GM20000 (cell line): ENCODE data around the gene ENO1.

Source experiments
- DNase-seq: peaks from one replicate; pipeline ENCODE4 v3.0.0; 2012; ENCODE audit warnings: low spot score
- TF ChIP-seq, protein P1 (sequence below): IDR thresholded peaks from 2 replicates; pipeline ENCODE4 v1.5.1; 2012; ENCODE audit warnings: mild to moderate bottlenecking, control low read depth; ENCODE audit errors: extremely low read depth, missing control alignments

ENO1 gene

GRCh38 chr1:8913457-8913856 lies 35.0 kb upstream of the ENO1 start:
- TF ChIP-seq, protein P1, sequence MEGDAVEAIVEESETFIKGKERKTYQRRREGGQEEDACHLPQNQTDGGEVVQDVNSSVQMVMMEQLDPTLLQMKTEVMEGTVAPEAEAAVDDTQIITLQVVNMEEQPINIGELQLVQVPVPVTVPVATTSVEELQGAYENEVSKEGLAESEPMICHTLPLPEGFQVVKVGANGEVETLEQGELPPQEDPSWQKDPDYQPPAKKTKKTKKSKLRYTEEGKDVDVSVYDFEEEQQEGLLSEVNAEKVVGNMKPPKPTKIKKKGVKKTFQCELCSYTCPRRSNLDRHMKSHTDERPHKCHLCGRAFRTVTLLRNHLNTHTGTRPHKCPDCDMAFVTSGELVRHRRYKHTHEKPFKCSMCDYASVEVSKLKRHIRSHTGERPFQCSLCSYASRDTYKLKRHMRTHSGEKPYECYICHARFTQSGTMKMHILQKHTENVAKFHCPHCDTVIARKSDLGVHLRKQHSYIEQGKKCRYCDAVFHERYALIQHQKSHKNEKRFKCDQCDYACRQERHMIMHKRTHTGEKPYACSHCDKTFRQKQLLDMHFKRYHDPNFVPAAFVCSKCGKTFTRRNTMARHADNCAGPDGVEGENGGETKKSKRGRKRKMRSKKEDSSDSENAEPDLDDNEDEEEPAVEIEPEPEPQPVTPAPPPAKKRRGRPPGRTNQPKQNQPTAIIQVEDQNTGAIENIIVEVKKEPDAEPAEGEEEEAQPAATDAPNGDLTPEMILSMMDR, result no peak
- DNase-seq, result no peak

DNA sequence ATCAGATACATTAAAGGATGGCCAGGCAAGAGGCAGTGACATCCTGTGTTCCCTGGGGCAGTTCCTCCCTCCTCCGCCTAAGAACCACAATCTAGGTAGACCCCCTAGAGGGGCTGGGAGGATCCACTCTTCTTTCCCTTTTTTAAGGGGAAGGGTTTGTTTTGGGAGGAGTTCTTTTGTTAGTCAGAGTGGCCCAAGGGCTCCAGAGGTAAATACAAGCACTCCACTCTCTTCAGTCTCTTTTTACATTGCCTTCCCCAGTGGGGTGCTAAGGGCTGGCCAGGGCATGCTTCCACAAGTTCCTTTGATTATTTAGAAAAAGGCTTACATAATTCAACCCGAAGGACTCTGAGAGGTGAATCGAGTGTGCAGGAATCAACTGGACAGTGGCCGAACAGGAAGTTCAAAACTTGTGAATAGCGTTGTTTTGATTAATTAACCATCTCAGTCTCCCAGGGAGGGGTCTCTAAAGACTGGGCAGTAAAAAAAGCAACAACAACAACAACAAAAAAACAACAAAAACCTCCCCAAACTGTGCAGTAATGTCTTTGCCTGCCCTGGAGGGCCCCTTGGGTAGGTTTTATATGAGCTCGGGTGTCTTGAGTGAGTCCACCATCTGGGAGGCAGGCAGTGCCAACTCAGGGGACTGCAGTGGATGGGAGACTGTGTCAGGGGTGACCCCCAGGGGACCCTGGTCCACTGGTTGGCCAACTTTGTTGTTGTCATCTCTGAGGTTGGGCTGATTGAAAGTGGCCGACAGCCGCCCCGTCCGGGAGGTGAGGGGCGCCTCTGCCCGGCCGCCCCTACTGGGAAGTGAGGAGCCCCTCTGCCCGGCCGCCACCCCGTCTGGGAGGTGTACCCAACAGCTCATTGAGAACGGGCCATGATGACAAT lies 33.2 kb upstream of the ENO1 start:
- DNase-seq, result no peak
- TF ChIP-seq, protein P1, result no peak

- TF ChIP-seq, protein P1, result no peak
- no peak for DNase-seq
Observed at GRCh38 chr1:8910914-8911313, 32.4 kb upstream of the ENO1 start.

DNA sequence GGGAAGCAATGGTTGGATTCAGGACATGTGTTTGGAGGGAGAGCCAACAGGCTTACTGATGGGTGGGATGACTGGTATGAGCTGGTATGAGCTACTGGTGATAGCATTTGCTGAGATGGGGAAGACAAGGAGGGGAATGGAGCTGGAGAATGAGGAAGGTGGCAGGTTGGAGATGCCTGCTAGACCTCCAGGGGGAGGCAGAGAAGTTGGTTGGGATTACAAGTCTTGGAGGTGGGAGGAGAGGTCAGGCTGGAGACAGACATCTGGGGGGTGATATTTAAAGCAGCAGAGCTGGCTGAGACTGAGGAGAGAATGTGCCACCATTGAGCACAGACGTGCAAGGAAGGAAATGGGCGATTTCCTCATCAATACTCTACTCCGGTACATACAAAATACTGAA lies 31.8 kb upstream of the ENO1 start:
- TF ChIP-seq, protein P1, result no peak
- no peak for DNase-seq

DNA sequence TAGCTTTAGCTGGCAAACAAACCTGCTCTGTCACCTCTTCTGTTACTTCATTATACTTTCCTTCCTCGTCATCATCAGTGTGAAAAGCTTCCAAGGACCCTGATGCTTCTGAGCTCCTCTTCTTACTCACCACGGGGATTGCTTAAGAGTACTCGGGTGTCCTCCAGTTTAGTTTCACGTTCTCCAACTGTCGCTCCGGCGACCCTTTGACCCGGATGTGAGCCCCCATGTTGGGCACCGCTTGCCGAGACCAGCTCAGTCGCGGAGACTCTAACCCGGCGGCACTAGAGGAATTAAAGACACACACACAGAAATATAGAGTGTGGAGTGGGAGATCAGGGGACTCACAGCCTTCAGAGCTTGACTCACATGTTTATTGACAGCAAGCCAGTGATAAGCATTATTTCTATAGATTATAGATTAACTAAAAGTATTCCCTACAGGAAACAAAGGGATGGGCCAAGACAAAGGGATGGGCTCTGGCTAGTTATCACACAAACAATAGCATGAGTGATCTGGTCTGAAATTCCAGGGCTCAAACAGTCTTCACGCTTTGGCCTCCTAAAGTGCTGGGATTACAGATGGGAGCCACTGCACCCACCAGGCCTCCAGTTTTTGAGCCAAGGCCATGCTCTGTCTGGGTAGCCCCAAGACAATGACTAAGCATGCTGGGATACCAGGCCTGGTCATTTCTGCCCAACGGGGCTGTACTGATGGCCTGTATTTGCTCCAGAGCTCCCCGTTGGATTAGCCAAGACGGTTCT lies 30.1 kb upstream of the ENO1 start:
- DNase-seq, result no peak
- TF ChIP-seq, protein P1, result no peak

DNA sequence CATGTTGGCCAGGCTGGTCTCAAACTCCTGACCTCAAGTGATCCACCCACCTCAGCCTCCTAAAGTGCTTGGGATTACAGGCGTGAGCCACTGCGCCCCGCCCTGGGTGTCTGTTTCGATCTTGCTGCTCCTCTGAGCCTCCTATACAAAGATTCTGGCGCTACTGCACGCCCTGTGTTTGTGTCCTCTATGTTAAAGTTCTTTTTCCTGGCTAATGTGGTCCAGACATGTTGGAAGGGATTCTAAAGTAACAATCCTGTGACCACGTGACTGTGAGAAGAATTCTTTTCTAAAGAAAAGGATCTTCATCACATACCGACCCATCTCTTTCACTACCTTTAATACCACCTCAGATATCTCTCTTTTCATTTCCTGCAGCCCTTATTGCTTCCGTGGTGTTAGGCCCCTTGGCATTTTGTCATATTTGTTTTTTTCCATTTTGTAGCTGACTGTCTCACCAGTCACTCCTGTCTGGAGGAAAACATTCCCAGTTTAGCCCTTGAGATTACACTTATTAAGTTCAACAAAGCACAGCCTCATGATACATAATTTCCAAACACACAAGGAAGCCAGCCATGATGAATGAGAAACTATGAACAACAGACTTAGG lies 27.2 kb upstream of the ENO1 start:
- TF ChIP-seq, protein P1, result no peak
- no peak for DNase-seq
